Endothelial cell of umbilical vein (primary cell): ENCODE results near the gene GRAMD4.

Experiments
- CTCF ChIP-seq, 2 donors: IDR thresholded peaks; 1 replicate in 1 of 2; 2 replicates in 1 of 2; pipeline ENCODE4 v1.5.1; 2011; ENCODE audit warnings: low read length in 2 of 2, mild to moderate bottlenecking in 2 of 2, moderate library complexity in 2 of 2, control low read depth in 1 of 2, inconsistent platforms in 1 of 2, low read depth in 1 of 2; ENCODE audit not compliant: insufficient read depth in 1 of 2; ENCODE audit errors: extremely low read depth in 1 of 2
- EZH2 ChIP-seq: IDR thresholded peaks from 2 replicates; pipeline ENCODE4 v1.6.1; 2012; ENCODE audit warnings: borderline replicate concordance, low read depth, mild to moderate bottlenecking, moderate library complexity, low read length, inconsistent platforms; ENCODE audit not compliant: severe bottlenecking
- FOS ChIP-seq: IDR thresholded peaks from 2 replicates; pipeline ENCODE4 v1.6.1; 2011; ENCODE audit warnings: mild to moderate bottlenecking, low read length, moderate library complexity, borderline replicate concordance; ENCODE audit not compliant: insufficient read depth
- GATA2 ChIP-seq: IDR thresholded peaks from 2 replicates; pipeline ENCODE4 v1.7.0; 2011; ENCODE audit warnings: low read depth, mild to moderate bottlenecking, moderate library complexity, mixed read lengths, low read length; ENCODE audit not compliant: insufficient read length, insufficient read depth
- MAX ChIP-seq: IDR thresholded peaks from 2 replicates; pipeline ENCODE4 v1.6.1; 2011; ENCODE audit not compliant: insufficient read depth, insufficient read length
- POLR2A ChIP-seq: IDR thresholded peaks from 2 replicates; pipeline ENCODE4 v1.6.1; 2012; ENCODE audit warnings: low read depth, mild to moderate bottlenecking, control low read depth, low read length
- POLR2AphosphoS5 ChIP-seq: IDR thresholded peaks from 2 replicates; pipeline ENCODE4 v1.6.1; 2012; ENCODE audit warnings: low read depth, mild to moderate bottlenecking, control low read depth, low read length, moderate library complexity; ENCODE audit not compliant: insufficient read depth

- TF ChIP-seq CTCF (IDR thresholded peaks at IDR 0.05; ENCODE audit: extremely low read depth in 1 of 2, insufficient read depth in 1 of 2, low read depth in 1 of 2, low read length in 2 of 2) (no peak), POLR2AphosphoS5 (no peak), POLR2A (no peak), MAX (no peak), FOS (no peak), GATA2 (no peak), EZH2 (no peak)
Measured at GRCh38 chr22:46654927-46655595, 34.9 kb downstream of the GRAMD4 start.
